HPDE6-E6E7 (cell line): ENCODE results near the gene EXD3.
"Not testable (repeated sequence)": the region's sequence is repeated elsewhere in the genome, so short reads cannot be mapped to it uniquely, and the experiment has no call there.

Source experiments
- DNase-seq: peaks from one replicate; pipeline ENCODE4 v3.0.0; 2011; ENCODE audit warnings: missing footprints; ENCODE audit errors: extremely low spot score

The EXD3 gene

DNA sequence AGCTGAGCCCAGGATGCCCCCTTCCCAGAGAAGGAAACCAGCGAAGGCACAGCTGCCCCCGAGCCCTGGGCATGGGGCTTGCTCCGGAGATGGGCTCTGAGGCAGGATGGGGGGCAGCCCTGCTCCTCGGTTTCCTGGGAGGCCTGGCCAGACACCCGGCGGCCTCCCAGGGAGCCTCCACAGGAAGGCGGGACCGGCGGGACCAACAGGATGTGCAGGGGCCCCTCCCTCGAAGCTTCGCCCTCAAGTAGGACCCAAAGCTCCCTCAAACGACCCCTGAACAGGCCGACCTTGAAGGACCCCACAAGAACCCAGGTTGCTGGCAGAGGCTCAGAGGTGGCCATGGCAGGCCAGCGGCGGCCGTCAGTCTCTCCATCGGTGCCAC is 11.7 kb downstream of the EXD3 start:
- no peak for DNase-seq

DNA sequence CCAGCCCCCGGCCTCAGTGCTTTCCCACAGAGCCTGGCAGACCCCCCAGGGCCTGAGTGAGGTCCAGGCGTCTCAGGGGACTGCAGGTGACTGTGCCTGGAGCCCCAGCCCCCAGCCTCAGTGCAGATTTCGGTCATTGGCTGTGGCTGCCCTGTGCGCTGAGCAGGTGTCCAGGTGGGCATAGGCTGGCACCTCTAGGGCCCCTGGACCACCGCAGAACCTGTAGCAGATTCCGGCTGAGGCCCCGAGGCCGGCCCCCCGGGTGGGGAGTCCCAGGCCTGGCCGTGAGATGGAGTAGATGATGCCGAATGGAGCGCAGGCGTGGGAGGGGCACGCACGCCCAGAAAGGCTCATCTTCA is 12.1 kb downstream of the EXD3 start:
- no peak for DNase-seq

- DNase-seq = not testable (repeated sequence)
Measured at GRCh38 chr9:137410236-137410890, 12.6 kb downstream of the EXD3 start.

DNA sequence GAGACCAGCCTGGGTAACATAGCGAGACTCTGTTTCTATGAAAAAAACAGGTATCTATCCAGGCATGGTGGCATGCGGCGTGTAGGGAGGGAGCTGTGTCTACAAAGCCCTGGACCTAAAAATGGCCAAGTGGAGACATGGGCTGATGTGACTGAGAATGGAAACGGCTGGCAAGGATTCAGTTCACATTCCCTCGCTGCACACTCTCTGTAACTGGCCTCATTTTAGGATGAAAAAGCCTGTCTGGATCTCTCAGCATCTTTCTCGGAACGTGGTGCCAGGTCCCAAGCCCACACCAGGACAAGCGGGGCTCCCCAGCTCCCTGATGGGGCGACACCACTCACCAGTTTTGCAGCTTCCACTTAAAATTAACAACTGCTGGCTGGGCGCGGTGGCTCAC is 13.4 kb downstream of the EXD3 start:
- DNase-seq = no peak

GRCh38 chr9:137408651-137409405 is 14.1 kb downstream of the EXD3 start:
- DNase-seq = no peak

GRCh38 chr9:137407590-137408300 is 15.2 kb downstream of the EXD3 start:
- no peak for DNase-seq

DNA sequence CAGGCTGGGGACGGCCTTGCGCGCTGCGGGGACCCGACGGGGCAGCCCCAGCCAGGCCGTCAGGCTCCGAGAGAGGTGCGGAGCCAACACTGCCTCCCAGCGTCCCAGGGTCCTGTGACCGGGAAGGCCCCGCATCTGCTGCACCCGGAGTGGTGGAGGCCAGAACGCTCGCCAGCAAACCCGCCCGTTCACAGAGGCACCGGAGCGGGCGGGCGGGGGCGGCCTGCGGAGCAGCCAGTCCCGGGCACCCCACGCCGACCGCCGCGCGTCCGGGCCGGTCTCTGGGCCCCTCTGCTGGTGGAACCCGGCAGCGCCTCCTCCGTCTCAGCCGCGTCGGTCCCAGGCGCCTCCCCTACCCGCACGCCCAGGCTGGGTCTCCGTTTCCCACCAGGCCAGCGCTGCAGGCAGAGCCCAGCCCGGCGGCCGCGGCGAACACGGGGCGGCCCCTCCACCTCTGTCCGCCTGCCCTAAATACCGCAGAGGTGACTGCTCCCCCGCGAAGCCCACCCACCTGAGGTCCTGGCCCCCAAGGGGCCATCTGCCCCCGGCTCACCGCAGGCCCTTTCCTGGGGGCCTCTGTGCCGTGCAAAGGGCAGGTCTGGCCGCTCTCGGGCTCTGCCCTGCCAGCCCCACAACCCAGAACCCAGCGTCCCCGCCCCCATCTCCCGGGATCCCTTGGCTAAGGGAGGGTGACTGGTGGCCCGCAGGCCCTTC is 15.9 kb downstream of the EXD3 start:
- peak; percentile 38 for DNase-seq

DNA sequence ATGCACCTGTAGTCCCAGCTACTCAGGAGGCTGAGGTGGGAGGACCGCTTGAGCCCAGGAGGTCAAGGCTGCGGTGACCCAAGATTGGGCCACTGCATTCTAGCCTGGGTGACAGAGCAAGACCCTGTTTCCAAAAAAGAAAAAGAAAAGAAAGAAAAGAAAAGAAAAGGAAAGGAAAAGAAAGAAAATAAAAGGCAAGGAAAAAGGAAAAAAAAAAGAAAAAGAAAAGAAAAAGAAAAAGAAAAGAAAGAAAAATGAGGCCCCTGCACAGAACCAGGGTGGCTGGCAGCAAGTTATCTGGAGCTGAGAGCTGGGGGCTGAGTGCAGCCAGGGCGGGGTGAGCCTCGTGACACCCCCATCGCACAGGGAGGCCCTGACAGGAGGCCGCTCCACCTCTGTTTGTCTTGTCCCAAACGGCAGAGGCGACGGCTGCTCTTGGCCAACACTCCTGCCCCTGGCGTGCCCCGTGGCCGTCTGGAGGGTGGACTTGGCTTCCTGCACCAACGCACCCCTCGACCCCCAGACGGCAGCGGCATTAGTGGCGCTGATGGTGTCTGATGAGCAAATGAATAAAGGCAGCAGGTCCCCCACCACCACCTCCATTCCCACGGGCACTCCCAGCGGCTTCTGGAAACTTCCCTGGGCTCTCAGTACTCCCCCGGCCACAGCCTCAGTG is 16.7 kb downstream of the EXD3 start:
- DNase-seq = no peak

- no peak for DNase-seq
Measured at GRCh38 chr9:137405677-137406081, 17.3 kb downstream of the EXD3 start.

- DNase-seq = no peak
Measured at GRCh38 chr9:137404961-137405567, 17.9 kb downstream of the EXD3 start.

DNA sequence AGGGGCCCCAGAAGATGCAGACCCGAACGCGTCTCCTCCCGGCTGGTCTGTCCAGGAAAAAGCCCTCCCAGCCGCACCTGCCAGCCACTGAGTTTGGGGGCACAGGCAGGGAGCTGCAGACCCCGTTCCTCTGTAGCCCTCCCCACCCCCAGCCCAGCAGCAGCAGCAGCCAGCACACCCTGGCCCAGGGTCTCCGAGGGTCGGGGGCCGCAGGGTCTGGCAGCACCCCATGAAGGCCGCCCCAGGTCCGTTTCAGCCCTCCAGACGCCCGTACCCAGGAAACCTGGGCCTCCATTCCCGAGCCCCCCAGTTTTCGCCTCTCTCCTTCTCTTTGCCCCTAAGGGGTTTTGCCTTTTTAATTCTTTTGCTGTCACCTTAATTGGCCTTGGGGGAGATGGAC is 19.7 kb downstream of the EXD3 start:
- DNase-seq = no peak

DNA sequence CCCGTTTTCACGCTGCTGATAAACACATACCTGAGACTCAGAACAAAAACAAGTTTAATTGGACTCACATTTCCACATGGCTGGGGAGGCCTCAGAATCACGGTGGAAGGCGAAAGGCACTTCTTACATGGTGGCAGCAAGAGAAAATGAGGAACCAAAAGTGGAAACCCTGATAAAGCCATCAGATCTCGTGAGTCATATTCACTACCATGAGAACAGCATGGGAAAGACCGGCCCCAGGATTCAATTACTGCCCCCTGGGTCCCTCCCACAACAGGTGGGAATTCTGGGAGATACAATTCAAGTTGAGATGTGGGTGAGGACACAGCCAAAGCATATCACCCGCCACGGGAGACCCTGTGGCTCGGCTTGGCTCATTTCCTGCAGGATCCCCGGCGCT is 20.2 kb downstream of the EXD3 start:
- DNase-seq = no peak

DNA sequence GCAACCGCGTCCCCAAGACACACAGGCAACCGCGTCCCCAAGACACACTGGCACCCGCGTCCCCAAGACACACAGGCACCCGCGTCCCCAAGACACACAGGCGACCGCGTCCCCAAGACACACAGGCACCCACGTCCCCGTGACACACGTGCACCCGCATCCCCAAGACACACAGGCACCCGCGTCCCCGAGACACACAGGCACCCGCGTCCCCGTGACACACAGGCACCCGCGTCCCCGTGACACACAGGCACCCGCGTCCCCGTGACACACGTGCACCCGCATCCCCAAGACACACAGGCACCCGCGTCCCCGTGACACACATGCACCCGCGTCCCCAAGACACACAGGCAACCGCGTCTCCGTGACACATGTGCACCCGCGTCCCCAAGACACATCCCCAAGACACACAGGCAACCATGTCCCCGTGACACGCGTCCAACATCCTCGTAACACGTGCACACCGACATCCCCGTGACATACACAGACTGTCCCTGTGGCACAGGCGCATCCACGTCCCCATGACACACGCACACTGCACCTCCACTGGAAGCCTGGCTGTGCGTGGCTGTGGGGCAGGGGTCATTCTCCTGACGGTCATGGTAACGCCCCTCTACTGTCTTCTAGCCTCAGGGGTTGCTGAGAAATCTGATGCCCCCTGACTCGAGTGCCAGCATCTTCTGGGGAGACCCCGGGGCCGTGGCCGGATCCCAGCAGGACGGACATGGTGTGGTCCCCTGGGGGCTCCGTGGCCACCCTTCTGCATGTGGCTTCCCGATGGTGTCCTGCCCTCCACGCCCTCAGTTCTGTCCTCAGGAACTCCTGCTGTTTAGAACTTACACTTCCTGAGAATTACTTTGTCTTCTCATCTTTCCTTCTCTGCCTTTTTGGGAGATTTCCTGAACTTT is 24.1 kb downstream of the EXD3 start:
- no peak for DNase-seq

GRCh38 chr9:137397675-137398423 is 25.1 kb downstream of the EXD3 start:
- DNase-seq = no peak

- no peak for DNase-seq
Measured at GRCh38 chr9:137396634-137397367, 26.2 kb downstream of the EXD3 start.

DNA sequence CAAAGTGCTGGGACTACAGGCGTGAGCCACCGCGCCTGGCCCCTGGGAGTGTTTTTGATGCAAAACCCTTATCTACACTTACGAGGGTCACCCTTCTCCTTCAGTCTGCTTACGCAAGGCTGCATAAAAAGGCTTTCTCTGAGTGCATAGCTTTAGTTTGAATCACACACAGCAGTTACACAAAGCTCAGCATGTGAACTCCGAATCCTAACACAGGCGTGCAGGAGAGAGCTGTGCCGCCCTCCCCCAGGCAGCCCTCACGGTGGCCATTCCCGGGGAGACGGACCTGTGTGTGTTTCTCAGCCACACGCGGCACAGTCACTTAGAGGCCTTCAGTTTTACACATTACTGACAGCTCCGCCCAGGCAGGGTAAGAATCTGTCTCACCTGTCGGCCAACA is 26.7 kb downstream of the EXD3 start:
- no peak for DNase-seq

GRCh38 chr9:137395666-137396010 is 27.3 kb downstream of the EXD3 start:
- DNase-seq = no peak

- no peak for DNase-seq
Measured at GRCh38 chr9:137394866-137395665, 27.9 kb downstream of the EXD3 start.
